GM23338 (cell line): ENCODE measurements around the gene PACSIN3. TPM values are rescaled to one million over a fixed set of nuclear protein-coding genes. Genes with fewer than 3 reads are reported as not detected.

Experiments
- ATAC-seq: fragments of 200-7000 bp; cut with Tn5 transposase; 3 replicates; pipeline ENCODE4 v1.9.1; 2020
- DNase-seq: peaks from one replicate; pipeline ENCODE4 v3.0.0-alpha.2; 2015; ENCODE audit warnings: low spot score
- H2AFZ ChIP-seq: fragments of 200-600 bp; sonication (generic); 2 replicates; pipeline ENCODE4 v1.8.0; 2016; ENCODE audit warnings: antibody characterized with exemption, mild to moderate bottlenecking, moderate library complexity
- H3F3A ChIP-seq: fragments of 200-600 bp; sonication (generic); replicated peaks from 2 replicates; pipeline ENCODE4 v1.8.0; 2017; ENCODE audit warnings: antibody characterized with exemption, mixed run types, low read depth
- H3K27ac ChIP-seq: fragments of 200-600 bp; sonication (generic); 2 replicates; pipeline ENCODE4 v1.6.1; 2016; ENCODE audit warnings: low read depth
- H3K27me3 ChIP-seq: fragments of 200-600 bp; sonication (generic); 2 replicates; pipeline ENCODE4 v1.8.0; 2016; ENCODE audit warnings: mild to moderate bottlenecking, mixed run types, moderate library complexity; ENCODE audit not compliant: insufficient read depth
- H3K36me3 ChIP-seq: fragments of 200-600 bp; sonication (generic); 2 replicates; pipeline ENCODE4 v1.8.0; 2016; ENCODE audit warnings: mild to moderate bottlenecking; ENCODE audit not compliant: insufficient read depth
- H3K4me1 ChIP-seq: fragments of 200-600 bp; sonication (generic); 2 replicates; pipeline ENCODE4 v1.8.0; 2016; ENCODE audit warnings: mild to moderate bottlenecking, moderate library complexity; ENCODE audit not compliant: insufficient read depth
- H3K4me2 ChIP-seq: fragments of 200-600 bp; sonication (generic); 2 replicates; pipeline ENCODE4 v1.7.1; 2017; ENCODE audit warnings: mixed run types
- H3K4me3 ChIP-seq: fragments of 200-600 bp; sonication (generic); 2 replicates; pipeline ENCODE4 v1.6.1; 2016; ENCODE audit warnings: mixed run types
- H3K79me2 ChIP-seq: fragments of 200-600 bp; sonication (generic); replicated peaks from 2 replicates; pipeline ENCODE4 v1.8.0; 2017; ENCODE audit warnings: mild to moderate bottlenecking; ENCODE audit not compliant: insufficient read depth
- H3K9me2 ChIP-seq: fragments of 200-600 bp; sonication (generic); 2 replicates; pipeline ENCODE4 v1.8.0; 2017; ENCODE audit not compliant: insufficient read depth
- H4K20me1 ChIP-seq: fragments of 200-600 bp; sonication (generic); replicated peaks from 2 replicates; pipeline ENCODE4 v1.8.0; 2017; ENCODE audit warnings: mild to moderate bottlenecking; ENCODE audit not compliant: insufficient read depth
- H3K27ac Mint-ChIP-seq: 2 replicates; pipeline ENCODE4 v1.8.0; 2020; ENCODE audit warnings: inconsistent platforms, mild to moderate bottlenecking, moderate library complexity, mixed read lengths
- H3K27me3 Mint-ChIP-seq: 3 replicates; pipeline ENCODE4 v1.8.0; 2022; ENCODE audit warnings: low read depth, mild to moderate bottlenecking, moderate library complexity, mixed read lengths, inconsistent platforms; ENCODE audit not compliant: insufficient read depth, poor library complexity
- H3K36me3 Mint-ChIP-seq: 3 replicates; pipeline ENCODE4 v1.8.0; 2021; ENCODE audit warnings: low read depth, mild to moderate bottlenecking, inconsistent platforms, moderate library complexity, mixed read lengths
- H3K4me1 Mint-ChIP-seq: 3 replicates; pipeline ENCODE4 v1.8.0; 2020; ENCODE audit warnings: mild to moderate bottlenecking, inconsistent platforms, mixed read lengths
- H3K4me3 Mint-ChIP-seq: 3 replicates; pipeline ENCODE4 v1.8.0; 2021; ENCODE audit warnings: moderate library complexity, mild to moderate bottlenecking, inconsistent platforms, mixed read lengths
- H3K9me3 Mint-ChIP-seq: 3 replicates; pipeline ENCODE4 v1.8.0; 2020; ENCODE audit warnings: moderate library complexity, mild to moderate bottlenecking, inconsistent platforms, mixed read lengths
- CREB1 ChIP-seq: fragments of 250-450 bp; sonication (Bioruptor Pico); IDR thresholded peaks from 2 replicates; pipeline ENCODE4 v1.5.0; 2020; ENCODE audit warnings: low read depth, mild to moderate bottlenecking, moderate library complexity
- CTCF ChIP-seq, 2 experiments: fragments of 200-600 bp in 1 of 2; sonication (generic) in 1 of 2; conservative IDR thresholded peaks; 2 replicates each; pipeline versions ENCODE4 v1.5.1 to v1.6.1; 2016 to 2017; ENCODE audit warnings: antibody characterized with exemption in 2 of 2, low read depth in 2 of 2, mild to moderate bottlenecking in 2 of 2, moderate library complexity in 1 of 2
- ETS1 ChIP-seq: IDR thresholded peaks from 2 replicates; pipeline ENCODE4 v1.6.1; 2016; ENCODE audit warnings: antibody characterized with exemption
- EZH2phosphoT487 ChIP-seq: fragments of 200-600 bp; sonication (generic); IDR thresholded peaks from one replicate; pipeline ENCODE4 v1.8.1; 2018; ENCODE audit warnings: antibody characterized with exemption; ENCODE audit not compliant: unreplicated experiment
- POLR2AphosphoS5 ChIP-seq: IDR thresholded peaks from 2 replicates; pipeline ENCODE4 v1.6.1; 2016; ENCODE audit warnings: antibody characterized with exemption, low read depth
- REST ChIP-seq: IDR thresholded peaks from one replicate; pipeline ENCODE4 v1.6.1; 2018; ENCODE audit warnings: antibody characterized with exemption; ENCODE audit not compliant: unreplicated experiment
- STAT1 ChIP-seq: IDR thresholded peaks from one replicate; pipeline ENCODE4 v1.6.1; 2016; ENCODE audit warnings: antibody characterized with exemption; ENCODE audit not compliant: unreplicated experiment
- ZNF114 ChIP-seq: fragments of 250-450 bp; sonication (Bioruptor Pico); IDR thresholded peaks from 2 replicates; pipeline ENCODE4 v1.5.0; 2020; ENCODE audit warnings: mild to moderate bottlenecking, moderate library complexity
- ZNF331 ChIP-seq: fragments of 250-450 bp; sonication (Bioruptor Pico); IDR thresholded peaks from 2 replicates; pipeline ENCODE4 v1.5.0; 2020; ENCODE audit warnings: low read depth, mild to moderate bottlenecking, moderate library complexity
- polyA plus RNA-seq: library from polyadenylated mRNA; unstranded; fragments of >200 nt; fragmentation: Nextera tagmentation; extraction: Ambion mirVana; gene quantifications from 2 replicates; pipeline ENCODE4 v1.2.1, GENCODE V29; 2016
- total RNA-seq: library from RNA; depleted of rRNA; stranded (reverse); fragments of >200 nt; shearing (Covaris generic); gene quantifications from 2 replicates; pipeline ENCODE4 v1.2.3, GENCODE V29; 2014

PACSIN3 gene
- total and polyA plus RNA-seq, 2 experiments from 2014 or later, result 39.6 to 72.1 TPM

- DNase-seq (peak; percentile 93), ATAC-seq (peak; percentile 90)
- Histone ChIP-seq H3K36me3 (no peaks in the 10 kb centered on the region), H3F3A (no peaks in the 10 kb centered on the region), H3K9me2 (no peaks in the 10 kb centered on the region), H3K27me3 (no peaks in the 10 kb centered on the region), H3K4me1 (peaks cover 6% of the 10 kb centered on the region), H2AFZ (no peak overlapping the region), H4K20me1 (no peaks in the 10 kb centered on the region; the same call in 1 of the 2 replicates), H3K4me3 (no peak overlapping the region), H3K79me2 (no peaks in the 10 kb centered on the region), H3K4me2 (peak overlapping the region; percentile 13; the same call in 1 of the 2 replicates), H3K27ac (no peak overlapping the region)
- TF ChIP-seq ZNF331, result no peak
- TF ChIP-seq CREB1 (CRISPR knock-in tag), result no peak
- no peak for TF ChIP-seq POLR2AphosphoS5
- no peak for TF ChIP-seq ETS1
- no peak for TF ChIP-seq EZH2phosphoT487
- no peak for TF ChIP-seq ZNF114 (CRISPR knock-in tag)
- no peak for TF ChIP-seq REST
- no peak for TF ChIP-seq STAT1
- TF ChIP-seq CTCF (conservative IDR thresholded peaks at IDR 0.05; ENCODE audit: low read depth in 2 of 2), result peak; percentile 99
- no peaks in the 10 kb centered on the region for H3K36me3 Mint-ChIP-seq
- H3K4me1 Mint-ChIP-seq, result peaks cover 20% of the 10 kb centered on the region
- H3K27me3 Mint-ChIP-seq, result peaks cover 7% of the 10 kb centered on the region
- no peak overlapping the region for H3K4me3 Mint-ChIP-seq
- no peaks in the 10 kb centered on the region for H3K9me3 Mint-ChIP-seq
- no peak overlapping the region for H3K27ac Mint-ChIP-seq
These were observed 33.0 kb downstream of the PACSIN3 start for GRCh38 chr11:47152953-47153950.
